ENCODE measurements around the gene TUBB3.

Gene TUBB3

GRCh38 chr16:89936034-89936433 is 12.9 kb downstream of the TUBB3 start:
- no peak for DNase-seq (ENCODE audit: low read depth)
- no peak for TF ChIP-seq CTCF (conservative IDR thresholded peaks at IDR 0.05; ENCODE audit: low read depth, low read length)
- H3K4me3 ChIP-seq (ENCODE audit: low read depth, low read length), result no peak overlapping the region

DNA sequence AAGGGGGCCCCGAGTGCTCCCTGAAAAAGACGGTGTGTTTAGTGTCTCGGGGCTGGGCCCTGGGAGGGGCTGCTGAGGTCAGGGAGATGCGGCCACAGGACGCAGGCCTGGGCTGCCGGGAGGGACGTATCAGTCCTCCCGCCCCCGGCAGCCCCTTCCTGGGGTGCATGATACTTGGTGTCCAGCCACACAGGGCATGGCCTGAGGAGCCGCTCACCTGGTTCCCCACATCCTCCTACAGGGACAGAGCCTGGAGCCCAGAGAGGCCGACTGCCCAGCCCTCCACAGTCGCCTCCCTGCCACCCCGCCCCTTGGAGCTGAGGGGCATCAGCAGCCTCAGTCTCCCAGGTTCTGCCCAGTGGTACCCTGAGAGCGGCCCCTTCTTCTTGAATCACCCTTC is 13.4 kb downstream of the TUBB3 start:
- no peak for DNase-seq (ENCODE audit: low read depth)
- no peak overlapping the region for H3K4me3 ChIP-seq (ENCODE audit: low read depth, low read length)
- no peak for TF ChIP-seq CTCF (conservative IDR thresholded peaks at IDR 0.05; ENCODE audit: low read depth, low read length)

- no peak overlapping the region for H3K4me3 ChIP-seq (ENCODE audit: low read depth, low read length)
- DNase-seq (ENCODE audit: low read depth), result no peak
- TF ChIP-seq CTCF (conservative IDR thresholded peaks at IDR 0.05; ENCODE audit: low read depth, low read length), result no peak
These were observed 13.8 kb downstream of the TUBB3 start for GRCh38 chr16:89936981-89937380.

DNA sequence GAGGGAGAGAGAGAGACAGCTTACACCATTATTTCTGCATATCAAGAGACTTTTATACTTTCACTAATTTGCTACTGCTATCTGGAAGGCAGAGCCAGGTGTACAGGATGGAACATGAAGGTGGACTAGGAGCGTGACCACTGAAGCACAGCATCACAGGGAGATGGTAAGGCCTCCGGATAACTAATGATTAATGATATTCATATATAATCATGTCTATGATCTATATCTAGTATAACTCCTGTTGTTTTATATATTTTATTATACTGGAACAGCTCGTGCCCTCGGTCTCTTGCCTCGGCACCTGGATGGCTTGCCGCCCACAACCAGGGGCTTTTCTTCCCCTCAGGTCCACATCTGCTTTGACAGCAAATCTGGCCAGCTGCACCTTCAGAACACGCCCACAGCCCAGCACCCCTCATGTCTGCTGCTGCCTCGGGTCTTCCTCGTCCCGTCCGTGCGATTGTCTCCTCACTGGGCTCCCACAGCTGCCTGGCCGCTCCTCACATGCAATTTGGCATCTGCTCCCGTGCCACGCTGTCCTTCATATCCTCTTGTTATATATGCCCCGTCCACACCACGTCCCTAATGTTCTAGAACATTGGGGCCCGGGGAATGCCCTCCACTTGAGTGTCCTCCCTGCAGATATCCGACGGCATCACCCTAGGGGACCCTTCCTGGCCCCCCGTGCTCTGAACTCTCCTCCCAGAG is 15.2 kb downstream of the TUBB3 start:
- no peak overlapping the region for H3K4me3 ChIP-seq (ENCODE audit: low read depth, low read length)
- TF ChIP-seq CTCF (conservative IDR thresholded peaks at IDR 0.05; ENCODE audit: low read depth, low read length), result no peak
- DNase-seq (ENCODE audit: low read depth), result no peak

- no peak for TF ChIP-seq CTCF (conservative IDR thresholded peaks at IDR 0.05; ENCODE audit: low read depth, low read length)
- no peak for DNase-seq (ENCODE audit: low read depth)
- H3K4me3 ChIP-seq (ENCODE audit: low read depth, low read length), result no peak overlapping the region
These were observed 21.6 kb downstream of the TUBB3 start for GRCh38 chr16:89944773-89945172.

- no peak overlapping the region for H3K4me3 ChIP-seq (ENCODE audit: low read depth, low read length)
- TF ChIP-seq CTCF (conservative IDR thresholded peaks at IDR 0.05; ENCODE audit: low read depth, low read length), result no peak
- no peak for DNase-seq (ENCODE audit: low read depth)
These were observed 22.5 kb downstream of the TUBB3 start for GRCh38 chr16:89945654-89946053.

DNA sequence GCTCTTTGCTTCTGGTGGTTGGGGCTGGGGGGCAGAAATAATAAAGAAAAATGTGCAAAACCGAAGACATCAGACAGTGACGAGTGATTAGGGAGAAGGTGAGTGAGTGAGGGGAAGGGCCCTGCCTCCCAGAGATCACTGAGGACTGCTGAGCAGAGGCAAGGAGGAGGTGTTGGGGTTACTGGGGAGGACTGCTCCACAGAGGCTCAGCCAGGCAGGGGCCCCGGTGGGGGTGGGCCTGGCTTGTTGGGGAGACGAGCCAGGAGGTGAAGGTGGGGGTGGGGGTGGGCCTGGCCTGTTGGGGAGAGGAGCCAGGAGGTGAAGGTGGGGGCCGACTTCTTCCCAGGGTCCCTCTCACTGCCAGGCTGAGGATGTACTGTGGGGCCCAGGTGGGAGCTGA is 23.4 kb downstream of the TUBB3 start:
- DNase-seq (ENCODE audit: low read depth), result no peak
- H3K4me3 ChIP-seq (ENCODE audit: low read depth, low read length), result no peak overlapping the region
- no peak for TF ChIP-seq CTCF (conservative IDR thresholded peaks at IDR 0.05; ENCODE audit: low read depth, low read length)

Measured in choroid plexus epithelial cell (primary cell).